H1 (cell line): ENCODE data around the gene THOC5. TPM values are rescaled to one million over a fixed set of nuclear protein-coding genes. Genes with fewer than 3 reads are reported as not detected.

Experiments
- CTCF ChIA-PET: fragments of 300-600 bp; sonication (Branson Sonifier 250); formaldehyde crosslinking; loops from one replicate; lab custom pipeline; 2021; ENCODE audit not compliant: partially characterized antibody; lab: Charles Lee
- POLR2A ChIA-PET: fragments of 300-600 bp; sonication (Branson Sonifier 250); formaldehyde crosslinking; loops from one replicate; lab custom pipeline; 2021; ENCODE audit warnings: inconsistent platforms; ENCODE audit not compliant: partially characterized antibody; lab: Charles Lee
- DNase-seq, 2 experiments: peaks; one replicate each; pipeline versions ENCODE4 v3.0.0 to v3.0.0-alpha.2; 2010 to 2022; ENCODE audit warnings: low spot score in 2 of 2, low read depth in 1 of 2, mixed read lengths in 1 of 2
- FAIRE-seq: peaks from 2 replicates; lab custom pipeline; 2011; peaks lifted over from hg19 to GRCh38; lab: Jason Lieb, UNC
- H2AFZ ChIP-seq: 2 replicates; pipeline ENCODE4 v1.8.1; 2012; ENCODE audit warnings: low read length, inconsistent platforms
- H2AK5ac ChIP-seq: 2 replicates; pipeline ENCODE4 v1.6.1; 2013; ENCODE audit warnings: low read depth, low read length
- H2BK120ac ChIP-seq: replicated peaks from 2 replicates; pipeline ENCODE3; 2013; ENCODE audit warnings: low read depth, low read length, inconsistent platforms
- H2BK12ac ChIP-seq: 2 replicates; pipeline ENCODE4 v1.6.1; 2013; ENCODE audit warnings: low read depth, low read length
- H2BK15ac ChIP-seq: 2 replicates; pipeline ENCODE4 v1.6.1; 2013; ENCODE audit warnings: low read length
- H2BK20ac ChIP-seq: 2 replicates; pipeline ENCODE4 v1.6.1; 2013; ENCODE audit warnings: low read length
- H2BK5ac ChIP-seq: 2 replicates; pipeline ENCODE4 v1.6.1; 2013; ENCODE audit warnings: low read depth, low read length
- H3K14ac ChIP-seq: 2 replicates; pipeline ENCODE4 v1.6.1; 2013; ENCODE audit warnings: inconsistent platforms; ENCODE audit not compliant: insufficient read length
- H3K18ac ChIP-seq: 2 replicates; pipeline ENCODE4 v1.6.1; 2013; ENCODE audit warnings: low read length; ENCODE audit errors: extremely low read depth
- H3K23ac ChIP-seq: 2 replicates; pipeline ENCODE4 v1.6.1; 2013; ENCODE audit warnings: inconsistent platforms; ENCODE audit not compliant: insufficient read length
- H3K23me2 ChIP-seq: 2 replicates; pipeline ENCODE4 v1.6.1; 2013; ENCODE audit warnings: low read depth, low read length
- H3K27ac ChIP-seq: 2 replicates; pipeline ENCODE4 v1.6.1; 2011; ENCODE audit warnings: low read depth, low read length, inconsistent platforms
- H3K27me3 ChIP-seq, 4 experiments: replicated peaks in 1 of 4; 1 replicate in 1 of 4; 2 replicates in 3 of 4; pipeline versions ENCODE4 v1.6.1 to v1.8.1; 2011 to 2013; ENCODE audit warnings: low read length in 3 of 4, mild to moderate bottlenecking in 3 of 4, inconsistent platforms in 2 of 4, mixed read lengths in 2 of 4, moderate library complexity in 1 of 4; ENCODE audit not compliant: control insufficient read depth in 3 of 4, insufficient read depth in 3 of 4; ENCODE audit errors: extremely low read depth in 1 of 4
- H3K36me3 ChIP-seq, 4 experiments: 2 replicates each; pipeline versions ENCODE4 v1.6.1 to v1.8.1; 2011 to 2013; ENCODE audit warnings: mild to moderate bottlenecking in 4 of 4, low read length in 3 of 4, moderate library complexity in 2 of 4, control low read depth in 1 of 4, inconsistent platforms in 1 of 4; ENCODE audit not compliant: insufficient read depth in 4 of 4, control insufficient read depth in 2 of 4
- H3K4ac ChIP-seq: replicated peaks from 2 replicates; pipeline ENCODE3; 2013; ENCODE audit warnings: low read length, low read depth, mixed read lengths, inconsistent platforms; ENCODE audit not compliant: insufficient read length
- H3K4me1 ChIP-seq, 4 experiments: replicated peaks in 1 of 4; 1 replicate in 1 of 4; 2 replicates in 3 of 4; pipeline versions ENCODE4 v1.6.1 to v1.8.1; 2011 to 2013; ENCODE audit warnings: low read length in 3 of 4, inconsistent platforms in 2 of 4, mixed read lengths in 1 of 4; ENCODE audit not compliant: insufficient read depth in 4 of 4, control insufficient read depth in 3 of 4
- H3K4me2 ChIP-seq, 2 experiments: 2 replicates each; pipeline versions ENCODE4 v1.6.1 to v1.8.1; 2011 to 2013; ENCODE audit warnings: low read depth in 2 of 2, low read length in 2 of 2, control low read depth in 1 of 2, inconsistent platforms in 1 of 2, mild to moderate bottlenecking in 1 of 2; ENCODE audit not compliant: insufficient read depth in 1 of 2
- H3K4me3 ChIP-seq, 4 experiments: fragments of 200-600, 300-600 bp in 1 of 4; sonication (generic), shearing (Covaris generic), sonication (Bioruptor Twin) in 1 of 4; 2 replicates each; pipeline versions ENCODE4 v1.5.1 to v1.8.1; 2011 to 2016; ENCODE audit warnings: low read length in 4 of 4, low read depth in 3 of 4, control low read depth in 2 of 4, inconsistent platforms in 2 of 4, mild to moderate bottlenecking in 2 of 4, mixed read lengths in 1 of 4, moderate library complexity in 1 of 4; ENCODE audit not compliant: insufficient read depth in 2 of 4; ENCODE audit errors: extremely low read depth in 1 of 4
- H3K56ac ChIP-seq: replicated peaks from 2 replicates; pipeline ENCODE3; 2013; ENCODE audit warnings: low read depth, mild to moderate bottlenecking, mixed read lengths, low read length, inconsistent platforms; ENCODE audit not compliant: insufficient read length
- H3K79me1 ChIP-seq: 2 replicates; pipeline ENCODE4 v1.6.1; 2013; ENCODE audit warnings: low read depth, low read length, control low read depth
- H3K79me2 ChIP-seq, 2 experiments: 2 replicates each; pipeline versions ENCODE4 v1.6.1 to v1.8.1; 2012 to 2013; ENCODE audit warnings: low read length in 2 of 2, mild to moderate bottlenecking in 2 of 2, inconsistent platforms in 1 of 2; ENCODE audit not compliant: insufficient read depth in 2 of 2, control insufficient read depth in 1 of 2
- H3K9ac ChIP-seq, 4 experiments: replicated peaks in 1 of 4; 1 replicate in 1 of 4; 2 replicates in 3 of 4; pipeline versions ENCODE4 v1.6.1 to v1.8.1; 2011 to 2013; ENCODE audit warnings: low read depth in 3 of 4, low read length in 3 of 4, control low read depth in 2 of 4, mild to moderate bottlenecking in 2 of 4, moderate library complexity in 2 of 4, inconsistent platforms in 1 of 4; ENCODE audit errors: extremely low read depth in 1 of 4
- H3K9me3 ChIP-seq, 2 experiments: 2 replicates each; pipeline versions ENCODE4 v1.6.1 to v1.8.1; 2012 to 2013; ENCODE audit warnings: mild to moderate bottlenecking in 2 of 2, moderate library complexity in 2 of 2, control low read depth in 1 of 2, inconsistent platforms in 1 of 2, low read depth in 1 of 2, low read length in 1 of 2, mixed read lengths in 1 of 2; ENCODE audit not compliant: insufficient read depth in 2 of 2
- H4K20me1 ChIP-seq, 2 experiments: replicated peaks in 1 of 2; 2 replicates each; pipeline versions ENCODE3 to v1.8.1; 2011 to 2013; ENCODE audit warnings: inconsistent platforms in 2 of 2, low read length in 2 of 2, mild to moderate bottlenecking in 1 of 2; ENCODE audit not compliant: insufficient read depth in 2 of 2, control insufficient read depth in 1 of 2
- H4K5ac ChIP-seq: 2 replicates; pipeline ENCODE4 v1.6.1; 2013; ENCODE audit warnings: low read length, low read depth, mixed read lengths, inconsistent platforms; ENCODE audit not compliant: insufficient read length
- H4K8ac ChIP-seq: 2 replicates; pipeline ENCODE4 v1.8.0; 2013; ENCODE audit warnings: mild to moderate bottlenecking, moderate library complexity, low read length, inconsistent platforms; ENCODE audit not compliant: insufficient read depth; ENCODE audit errors: extremely low read depth
- H4K91ac ChIP-seq: replicated peaks from 2 replicates; pipeline ENCODE3; 2013; ENCODE audit warnings: low read length, mixed read lengths, inconsistent platforms; ENCODE audit not compliant: insufficient read length
- BACH1 ChIP-seq: IDR thresholded peaks from 2 replicates; pipeline ENCODE4 v1.6.1; 2012; ENCODE audit warnings: low read length, improper control_type of control experiment
- CHD1 ChIP-seq: IDR thresholded peaks from 2 replicates; pipeline ENCODE4 v1.6.1; 2012; ENCODE audit warnings: low read depth, low read length, improper control_type of control experiment
- CTBP2 ChIP-seq: IDR thresholded peaks from 2 replicates; pipeline ENCODE4 v1.7.0; 2011; ENCODE audit warnings: borderline replicate concordance, mild to moderate bottlenecking, moderate library complexity, mixed read lengths, low read length; ENCODE audit not compliant: insufficient read depth, insufficient read length
- FOSL1 ChIP-seq: IDR thresholded peaks from 2 replicates; pipeline ENCODE4 v1.6.1; 2011; ENCODE audit warnings: mild to moderate bottlenecking, low read depth, low read length, moderate library complexity; ENCODE audit not compliant: insufficient read depth
- HDAC6 ChIP-seq: IDR thresholded peaks from one replicate; pipeline ENCODE4 v1.7.1; 2012; ENCODE audit warnings: low read depth, mild to moderate bottlenecking, inconsistent platforms, low read length, moderate library complexity
- RAD21 ChIP-seq, 2 experiments: IDR thresholded peaks in 1 of 2; conservative IDR thresholded peaks in 1 of 2; 2 replicates each; pipeline ENCODE4 v1.6.1; 2011; ENCODE audit warnings: low read depth in 2 of 2, low read length in 2 of 2, improper control_type of control experiment in 1 of 2, inconsistent platforms in 1 of 2, mild to moderate bottlenecking in 1 of 2, moderate library complexity in 1 of 2
- SIN3A ChIP-seq, 2 experiments: IDR thresholded peaks in 1 of 2; conservative IDR thresholded peaks in 1 of 2; 2 replicates each; pipeline ENCODE4 v1.6.1; 2011 to 2012; ENCODE audit warnings: low read length in 2 of 2, improper control_type of control experiment in 1 of 2, low read depth in 1 of 2, mild to moderate bottlenecking in 1 of 2
- SP2 ChIP-seq: IDR thresholded peaks from 2 replicates; pipeline ENCODE4 v1.6.1; 2012; ENCODE audit warnings: mild to moderate bottlenecking, low read length, inconsistent platforms
- TBP ChIP-seq: IDR thresholded peaks from 2 replicates; pipeline ENCODE4 v1.6.1; 2011; ENCODE audit warnings: low read depth, low read length, improper control_type of control experiment
- TEAD4 ChIP-seq: IDR thresholded peaks from 2 replicates; pipeline ENCODE4 v1.6.1; 2012; ENCODE audit warnings: low read depth, low read length, inconsistent platforms, mixed read lengths
- WGBS, 2 experiments: shearing (Covaris generic) in 1 of 2; methylation state at CpG; one replicate each; pipeline versions ENCODE4 v1.1.6 to v1.1.7; 2013 to 2015; ENCODE audit warnings: low lambda C conversion rate in 2 of 2, mixed read lengths in 2 of 2, inconsistent platforms in 1 of 2, low coverage in 1 of 2, missing lambda C conversion rate in 1 of 2; ENCODE audit not compliant: insufficient replicate concordance in 2 of 2, insufficient coverage in 1 of 2, insufficient read length in 1 of 2; ENCODE audit errors: extremely low coverage in 1 of 2, missing lambda C conversion rate in 1 of 2; 5-methylcytosine and 5-hydroxymethylcytosine counted together
- polyA plus RNA-seq, 7 experiments: library from polyadenylated mRNA; depleted of rRNA in 3 of 7; stranded (reverse) in 5 of 7; unstranded in 2 of 7; fragments of >200 nt in 5 of 7; fragments of 200-250 nt in 2 of 7; gene quantifications; 1 replicate in 5 of 7; 2 replicates in 1 of 7; 4 replicates in 1 of 7; pipeline versions ENCODE4 v1.2.1 to v1.2.3, GENCODE V29; 2011 to 2013; ENCODE audit warnings: missing spikeins in 2 of 7, mixed read lengths in 2 of 7
- total RNA-seq: library from RNA; stranded (reverse); fragmentation: NEBNext Ultra II Directional; extraction: Animal tissue kit (Norgen Biotek cat#: 25700); gene quantifications from 2 replicates; pipeline ENCODE4 v1.2.1, GENCODE V29; 2021
- TF ChIP-seq, protein P1 (sequence below): IDR thresholded peaks from 2 replicates; pipeline ENCODE4 v1.6.1; 2011; ENCODE audit warnings: low read depth, mild to moderate bottlenecking, low read length; ENCODE audit not compliant: insufficient read depth

Gene THOC5
- total and polyA plus RNA-seq, 2 of the 8 experiments (the other 6 are each of a cell fraction or from before 2014, with no cell fraction given): 27.7 to 65.7 TPM

DNA sequence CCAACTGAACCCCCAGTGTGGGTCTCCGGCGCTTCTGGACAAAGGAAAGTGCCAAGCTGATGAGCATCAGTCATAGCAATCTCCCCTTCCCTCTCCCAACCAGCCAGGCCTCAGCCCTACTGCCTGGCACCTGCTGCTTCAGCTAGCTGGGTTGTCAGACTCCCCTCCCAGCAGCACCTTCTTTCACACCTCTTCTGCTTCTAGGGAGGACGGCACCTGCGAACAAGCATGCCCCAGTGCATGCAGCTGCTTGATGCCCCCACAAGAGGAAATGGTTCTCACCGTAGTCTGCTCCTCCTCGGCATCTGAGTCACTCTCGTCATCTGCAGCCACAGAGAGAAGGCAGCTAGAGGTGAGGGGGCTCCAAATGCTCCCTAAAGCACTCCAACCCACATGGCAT, 25.4 kb downstream of the THOC5 start:
- Histone ChIP-seq H2AK5ac (no peak overlapping the region), H3K14ac (no peak overlapping the region), H3K79me1 (no peaks in the 10 kb centered on the region), H3K36me3 (peaks cover 19 to 74% (median 51%) of the 10 kb centered on the region in 4 experiments; a peak in 7 of 8 replicates), H3K4me1 (no peaks in the 10 kb centered on the region), H3K23ac (no peak overlapping the region), H3K4me2 (no peak overlapping the region), H4K91ac (no peak overlapping the region), H3K4me3 (no peak overlapping the region), H3K18ac (no peak overlapping the region), H4K5ac (no peak overlapping the region), H3K9ac (no peak overlapping the region), H2BK12ac (no peak overlapping the region), H3K79me2 (no peaks in the 10 kb centered on the region), H2BK20ac (no peak overlapping the region), H2BK15ac (no peak overlapping the region), H2AFZ (no peak overlapping the region), H2BK120ac (no peak overlapping the region), H3K23me2 (no peaks in the 10 kb centered on the region), H4K8ac (no peak overlapping the region), H3K27me3 (no peaks in the 10 kb centered on the region), H3K27ac (no peak overlapping the region), H3K9me3 (no peaks in the 10 kb centered on the region), H3K56ac (no peak overlapping the region), H3K4ac (no peak overlapping the region), H4K20me1 (peaks cover 2 to 5% of the 10 kb centered on the region in 2 experiments), H2BK5ac (no peak overlapping the region)
- CTCF ChIA-PET: interaction anchor here (1.2 kb wide), 1 partner anchor 20 kb away, joined by 3 read pairs; no protein-coding TSS in a partner anchor
- POLR2A ChIA-PET: interaction anchor here (3.0 kb wide), 1 partner anchor 10 kb away, joined by 13 read pairs; no protein-coding TSS in a partner anchor
- FAIRE-seq: no peak
- no peak for DNase-seq
- 90% methylated on average over 7 of the region's 7 CpGs; no CpG with 5 or more reads in 1 of the 2 experiments for WGBS, 2 experiments
- TF ChIP-seq SP2 (no peak), RAD21 (IDR thresholded peaks at IDR 0.05 in 1 of 2, conservative IDR thresholded peaks at IDR 0.05 in 1 of 2; ENCODE audit: low read depth in 2 of 2, low read length in 2 of 2) (no peak), TEAD4 (no peak), CHD1 (no peak), HDAC6 (no peak), CTBP2 (no peak), SIN3A (conservative IDR thresholded peaks at IDR 0.05 in 1 of 2, IDR thresholded peaks at IDR 0.05 in 1 of 2; ENCODE audit: low read depth in 1 of 2, low read length in 2 of 2) (no peak), FOSL1 (no peak), BACH1 (no peak), TBP (no peak)
- TF ChIP-seq, protein P1, sequence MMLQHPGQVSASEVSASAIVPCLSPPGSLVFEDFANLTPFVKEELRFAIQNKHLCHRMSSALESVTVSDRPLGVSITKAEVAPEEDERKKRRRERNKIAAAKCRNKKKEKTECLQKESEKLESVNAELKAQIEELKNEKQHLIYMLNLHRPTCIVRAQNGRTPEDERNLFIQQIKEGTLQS: no peak
